Endodermal cell (in vitro differentiated cells): ENCODE results near the gene PNPLA7. TPM values are rescaled to one million over a fixed set of nuclear protein-coding genes. Genes with fewer than 3 reads are reported as not detected.

Source experiments
- DNase-seq: peaks from one replicate; pipeline ENCODE4 v3.0.0-alpha.2; 2017
- H3K27ac ChIP-seq: 2 replicates; pipeline ENCODE4 v1.5.1; 2013; ENCODE audit warnings: mild to moderate bottlenecking, low read depth, low read length, moderate library complexity
- H3K27me3 ChIP-seq: 2 replicates; pipeline ENCODE4 v1.6.1; 2013; ENCODE audit warnings: mild to moderate bottlenecking, low read length, moderate library complexity; ENCODE audit not compliant: insufficient read depth, control insufficient read depth, poor library complexity, severe bottlenecking
- H3K36me3 ChIP-seq: 2 replicates; pipeline ENCODE4 v1.7.0; 2013; ENCODE audit warnings: mild to moderate bottlenecking, low read length, moderate library complexity; ENCODE audit not compliant: control insufficient read depth, insufficient read depth
- H3K4me1 ChIP-seq: one replicate; pipeline ENCODE4 v1.7.0; 2013; ENCODE audit warnings: low read length; ENCODE audit not compliant: control insufficient read depth, insufficient read depth
- H3K4me3 ChIP-seq: 2 replicates; pipeline ENCODE4 v1.5.1; 2013; ENCODE audit warnings: mild to moderate bottlenecking, low read length, moderate library complexity
- H3K9ac ChIP-seq: 2 replicates; pipeline ENCODE4 v1.6.1; 2013; ENCODE audit warnings: mild to moderate bottlenecking, low read length, moderate library complexity; ENCODE audit not compliant: poor library complexity, severe bottlenecking; ENCODE audit errors: extremely low read depth
- H3K9me3 ChIP-seq: 2 replicates; pipeline ENCODE4 v1.6.1; 2013; ENCODE audit warnings: mild to moderate bottlenecking, low read length, moderate library complexity; ENCODE audit not compliant: control insufficient read depth
- H3K27ac Mint-ChIP-seq: 2 replicates; pipeline ENCODE4 v1.8.0; 2020; ENCODE audit warnings: mixed read lengths
- H3K27me3 Mint-ChIP-seq: 2 replicates; pipeline ENCODE4 v1.8.0; 2021; ENCODE audit warnings: mild to moderate bottlenecking, mixed read lengths; ENCODE audit not compliant: insufficient read depth
- H3K36me3 Mint-ChIP-seq: 2 replicates; pipeline ENCODE4 v1.8.0; 2020; ENCODE audit warnings: low read depth, mixed read lengths
- H3K4me1 Mint-ChIP-seq: 2 replicates; pipeline ENCODE4 v1.8.0; 2020; ENCODE audit warnings: mixed read lengths
- H3K4me3 Mint-ChIP-seq: 2 replicates; pipeline ENCODE4 v1.8.0; 2020; ENCODE audit warnings: mild to moderate bottlenecking, moderate library complexity, mixed read lengths
- H3K9me3 Mint-ChIP-seq: 2 replicates; pipeline ENCODE4 v1.8.0; 2020; ENCODE audit warnings: mild to moderate bottlenecking, mixed read lengths
- CTCF ChIP-seq: fragments of 200-600 bp; sonication (generic); conservative IDR thresholded peaks from 2 replicates; pipeline ENCODE4 v1.5.0; 2021; ENCODE audit warnings: antibody characterized with exemption, mild to moderate bottlenecking
- WGBS, 2 experiments: methylation state at CpG; one replicate each; pipeline versions ENCODE4 v1.1.5 to v1.1.7; 2013; ENCODE audit warnings: missing lambda C conversion rate in 2 of 2, mixed read lengths in 1 of 2; ENCODE audit not compliant: insufficient coverage in 1 of 2, insufficient read length in 1 of 2; 5-methylcytosine and 5-hydroxymethylcytosine counted together
- total RNA-seq, 2 donors: library from RNA; stranded (reverse); fragmentation: NEBNext Ultra II Directional in 1 of 2; extraction: Animal tissue kit (Norgen Biotek cat#: 25700) in 1 of 2; gene quantifications; 2 replicates in 1 of 2; 3 replicates in 1 of 2; pipeline ENCODE4 v1.2.1, GENCODE V29; 2021

PNPLA7 gene
- total RNA-seq, 2 donors from 2014 or later: 2.0 to 2.4 TPM

- H3K4me1 Mint-ChIP-seq: no peaks in the 10 kb centered on the region
- no peak overlapping the region for H3K27ac Mint-ChIP-seq
- no peak for DNase-seq
- peaks cover 7% of the 10 kb centered on the region for H3K9me3 ChIP-seq
- no peaks in the 10 kb centered on the region for H3K36me3 ChIP-seq
- peaks cover 2% of the 10 kb centered on the region for H3K36me3 Mint-ChIP-seq
- H3K4me1 ChIP-seq: no peaks in the 10 kb centered on the region
- H3K9ac ChIP-seq: no peak overlapping the region
- peaks cover 12% of the 10 kb centered on the region for H3K9me3 Mint-ChIP-seq
- H3K27ac ChIP-seq: no peak overlapping the region
- H3K4me3 Mint-ChIP-seq: no peak overlapping the region
- no peak for TF ChIP-seq CTCF
- no peak overlapping the region for H3K4me3 ChIP-seq
- H3K27me3 Mint-ChIP-seq: no peaks in the 10 kb centered on the region
- 90 to 94% methylated on average over 16 to 32 of the region's 32 CpGs for WGBS, 2 experiments
- H3K27me3 ChIP-seq: no peaks in the 10 kb centered on the region
These were observed 70.1 kb downstream of the PNPLA7 start for GRCh38 chr9:137479892-137480685.

DNA sequence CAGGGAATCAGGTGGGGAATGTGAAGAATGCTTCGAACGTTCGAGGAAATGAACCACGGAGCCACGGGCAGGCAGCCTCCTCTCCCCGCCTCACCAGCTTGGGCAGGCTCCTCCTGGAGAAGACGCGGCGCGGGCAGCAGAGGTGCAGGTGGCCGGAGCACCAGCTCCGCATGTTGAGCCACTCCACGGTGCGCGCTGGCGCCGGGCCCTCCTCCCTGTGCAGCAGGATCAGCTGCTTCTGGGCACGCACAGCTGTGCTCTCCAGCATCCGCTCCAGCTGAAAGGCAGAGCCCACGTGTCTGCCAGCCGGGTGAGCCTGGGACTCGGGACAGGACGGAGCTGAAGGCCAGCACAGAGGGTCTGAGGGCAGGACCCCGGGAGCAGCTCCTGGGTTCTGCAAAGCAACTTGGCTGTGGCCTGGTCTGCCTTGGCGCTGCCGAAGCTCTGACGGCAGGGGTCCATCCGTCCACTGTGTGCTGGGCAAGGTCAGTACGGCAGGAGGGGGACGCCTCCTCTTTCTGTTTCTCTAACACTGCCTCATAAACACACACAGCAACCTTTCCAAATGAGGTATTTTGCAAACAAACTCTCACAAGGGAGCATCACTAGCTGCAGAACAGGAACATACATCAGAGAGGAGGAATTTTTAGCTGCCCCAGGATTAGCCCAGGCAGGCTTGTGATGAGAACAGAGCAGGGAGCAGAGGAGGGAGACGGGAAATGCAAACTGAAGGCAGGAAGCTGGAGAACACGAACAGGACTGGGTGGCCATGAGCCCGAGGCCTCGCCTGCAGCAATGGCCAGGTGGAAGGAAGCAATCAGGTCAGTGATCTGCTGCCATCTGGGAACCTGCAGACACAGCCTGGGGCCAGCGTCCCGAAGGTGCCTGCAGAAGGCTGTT lies 71.0 kb downstream of the PNPLA7 start:
- Histone ChIP-seq H3K9ac (no peak overlapping the region), H3K27ac (peak overlapping the region; percentile 17)
- 90 to 91% methylated on average over 19 to 36 of the region's 36 CpGs for WGBS, 2 experiments

More for the DNA sequence above, 71.0 kb downstream of the PNPLA7 start:
- Mint-ChIP-seq H3K9me3 (peaks cover 20% of the 10 kb centered on the region), H3K27ac (no peak overlapping the region), H3K27me3 (no peaks in the 10 kb centered on the region), H3K4me1 (no peaks in the 10 kb centered on the region), H3K4me3 (no peak overlapping the region), H3K36me3 (peaks cover 2% of the 10 kb centered on the region)
- no peak for TF ChIP-seq CTCF
- H3K4me1 ChIP-seq: no peaks in the 10 kb centered on the region
- no peaks in the 10 kb centered on the region for H3K27me3 ChIP-seq
- no peak overlapping the region for H3K4me3 ChIP-seq
- H3K36me3 ChIP-seq: no peaks in the 10 kb centered on the region
- peaks cover 7% of the 10 kb centered on the region for H3K9me3 ChIP-seq
- peak; percentile 80 for DNase-seq
